GM23248 (cell line): ENCODE results near the gene PLPPR1. TPM values are rescaled to one million over a fixed set of nuclear protein-coding genes. Genes with fewer than 3 reads are reported as not detected.

Source experiments
- DNase-seq: peaks from one replicate; pipeline ENCODE4 v3.0.0-alpha.2; 2015
- H2AFZ ChIP-seq: fragments of 200-600 bp; sonication (generic); 2 replicates; pipeline ENCODE4 v1.6.1; 2016; ENCODE audit warnings: antibody characterized with exemption
- H3F3A ChIP-seq: fragments of 200-600 bp; sonication (generic); 2 replicates; pipeline ENCODE4 v1.6.1; 2016; ENCODE audit warnings: mild to moderate bottlenecking, antibody characterized with exemption, mixed run types; ENCODE audit not compliant: insufficient read depth
- H3K27ac ChIP-seq: fragments of 200-600 bp; sonication (generic); 2 replicates; pipeline ENCODE4 v1.5.1; 2016; ENCODE audit warnings: mild to moderate bottlenecking
- H3K27me3 ChIP-seq: fragments of 200-600 bp; sonication (generic); replicated peaks from 2 replicates; pipeline ENCODE4 v1.6.1; 2016; ENCODE audit warnings: mild to moderate bottlenecking; ENCODE audit not compliant: insufficient read depth
- H3K36me3 ChIP-seq: fragments of 200-600 bp; sonication (generic); 2 replicates; pipeline ENCODE4 v1.6.1; 2016; ENCODE audit warnings: low read depth, mild to moderate bottlenecking
- H3K4me1 ChIP-seq: fragments of 200-600 bp; sonication (generic); 2 replicates; pipeline ENCODE4 v1.6.1; 2016; ENCODE audit warnings: mild to moderate bottlenecking; ENCODE audit not compliant: insufficient read depth
- H3K4me2 ChIP-seq: fragments of 200-600 bp; sonication (generic); one replicate; pipeline ENCODE4 v1.6.1; 2016; ENCODE audit warnings: mild to moderate bottlenecking; ENCODE audit not compliant: unreplicated experiment
- H3K4me3 ChIP-seq: fragments of 200-600 bp; sonication (generic); 2 replicates; pipeline ENCODE4 v1.5.1; 2016; ENCODE audit warnings: mild to moderate bottlenecking
- H3K79me2 ChIP-seq: fragments of 200-600 bp; sonication (generic); 2 replicates; pipeline ENCODE4 v1.6.1; 2016; ENCODE audit warnings: mild to moderate bottlenecking; ENCODE audit not compliant: insufficient read depth
- H3K9ac ChIP-seq: fragments of 200-600 bp; sonication (generic); 2 replicates; pipeline ENCODE4 v1.6.1; 2016; ENCODE audit warnings: mild to moderate bottlenecking
- H3K9me2 ChIP-seq: fragments of 200-600 bp; sonication (generic); 2 replicates; pipeline ENCODE4 v1.6.1; 2016; ENCODE audit warnings: mixed run types, mild to moderate bottlenecking, moderate library complexity; ENCODE audit not compliant: insufficient read depth
- H3K9me3 ChIP-seq: fragments of 200-600 bp; sonication (generic); one replicate; pipeline ENCODE4 v1.6.1; 2017; ENCODE audit warnings: low read depth
- H4K20me1 ChIP-seq: fragments of 200-600 bp; sonication (generic); 2 replicates; pipeline ENCODE4 v1.6.0; 2016; ENCODE audit not compliant: insufficient read depth
- EZH2 ChIP-seq: fragments of 200-600 bp; sonication (generic); IDR thresholded peaks from 2 replicates; pipeline ENCODE4 v1.6.1; 2018; ENCODE audit warnings: antibody characterized with exemption, mild to moderate bottlenecking; ENCODE audit not compliant: insufficient read depth, poor library complexity, severe bottlenecking
- EZH2phosphoT487 ChIP-seq: fragments of 200-600 bp; sonication (generic); IDR thresholded peaks from 2 replicates; pipeline ENCODE4 v1.6.1; 2018; ENCODE audit warnings: antibody characterized with exemption, moderate library complexity, mild to moderate bottlenecking, low read depth; ENCODE audit not compliant: insufficient read depth
- WGBS, 2 experiments: methylation state at CpG; one replicate each; pipeline ENCODE4 v1.1.6; 2015 to 2017; ENCODE audit warnings: low lambda C conversion rate in 2 of 2, low coverage in 1 of 2; ENCODE audit errors: missing lambda C conversion rate in 2 of 2; 5-methylcytosine and 5-hydroxymethylcytosine counted together
- in situ Hi-C: fragments of 300-500 bp; cut with MboI; formaldehyde crosslinking; loops from 2 replicates; pipeline ENCODE4 v1.15.0; 2020
- polyA plus RNA-seq: library from polyadenylated mRNA; unstranded; fragments of >200 nt; fragmentation: Nextera tagmentation; extraction: Ambion mirVana; gene quantifications from 2 replicates; pipeline ENCODE4 v1.2.1, GENCODE V29; 2016
- total RNA-seq: library from RNA; depleted of rRNA; stranded (reverse); fragments of >200 nt; shearing (Covaris generic); gene quantifications from 2 replicates; pipeline ENCODE4 v1.2.3, GENCODE V29; 2014

The PLPPR1 gene
- total and polyA plus RNA-seq, 2 experiments from 2014 or later = not detected

DNA sequence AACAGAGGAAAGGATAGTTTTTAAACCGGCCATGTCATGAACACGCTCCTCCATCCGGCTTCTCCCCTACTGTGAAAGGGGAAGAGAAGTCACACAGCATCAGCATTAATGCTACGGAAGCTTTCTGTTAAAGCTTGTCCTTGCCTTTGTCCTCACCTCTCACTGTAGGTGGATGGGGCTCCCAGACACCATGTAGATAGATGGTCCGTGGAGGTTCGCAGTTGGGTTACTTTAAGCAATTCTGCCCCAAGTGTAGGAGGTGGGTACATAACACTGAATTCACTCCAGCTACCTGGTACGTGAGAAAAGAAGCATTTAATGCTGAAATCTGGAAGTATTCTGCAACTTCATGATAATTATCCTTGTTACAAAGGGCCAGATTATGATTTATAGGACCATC lies 190.5 kb downstream of the PLPPR1 start:
- H2AFZ ChIP-seq = no peak overlapping the region
- H3F3A ChIP-seq = no peaks in the 10 kb centered on the region
- H3K9me2 ChIP-seq = no peaks in the 10 kb centered on the region
- no peak overlapping the region for H3K4me3 ChIP-seq
- no peaks in the 10 kb centered on the region for H3K36me3 ChIP-seq
- no peaks in the 10 kb centered on the region for H3K9me3 ChIP-seq
- H3K27ac ChIP-seq = no peak overlapping the region
- H3K9ac ChIP-seq = no peak overlapping the region
- H3K79me2 ChIP-seq = no peaks in the 10 kb centered on the region
- no peaks in the 10 kb centered on the region for H3K27me3 ChIP-seq
- H3K4me1 ChIP-seq = no peaks in the 10 kb centered on the region
- no peak overlapping the region for H3K4me2 ChIP-seq
- no peak for DNase-seq
- 39 to 42% methylated on average over 7 of the region's 7 CpGs for WGBS, 2 experiments
- no peak for TF ChIP-seq EZH2
- no peak for TF ChIP-seq EZH2phosphoT487
- H4K20me1 ChIP-seq = no peaks in the 10 kb centered on the region
- in situ Hi-C loops = no loop called here

DNA sequence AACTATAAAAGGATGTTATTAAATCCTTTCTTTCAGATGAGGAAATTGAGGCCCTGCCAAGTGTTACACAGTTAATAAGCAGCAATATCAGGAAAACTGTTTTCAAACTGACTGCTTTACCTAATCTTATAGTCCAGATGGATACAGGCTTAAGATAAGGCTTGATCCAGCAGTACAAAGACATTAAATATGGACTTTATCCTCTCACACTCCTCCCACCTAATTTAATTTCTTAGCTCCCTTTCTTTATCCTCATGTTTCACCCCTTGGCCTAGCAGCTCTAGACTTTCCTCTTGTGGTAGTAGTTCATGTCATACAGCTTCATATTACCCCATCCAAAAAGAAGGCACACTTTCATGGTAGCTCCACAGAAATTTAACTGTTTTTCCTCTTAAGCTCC lies 191.8 kb downstream of the PLPPR1 start:
- H3K27me3 ChIP-seq = no peaks in the 10 kb centered on the region
- no peak for DNase-seq
- in situ Hi-C loops = no loop called here

GRCh38 chr9:101225271-101225670 lies 196.7 kb downstream of the PLPPR1 start:
- H4K20me1 ChIP-seq = no peaks in the 10 kb centered on the region
- H3K4me1 ChIP-seq = no peaks in the 10 kb centered on the region
- TF ChIP-seq EZH2 = no peak
- no peaks in the 10 kb centered on the region for H3K9me2 ChIP-seq
- no peaks in the 10 kb centered on the region for H3F3A ChIP-seq
- WGBS, 2 experiments = 81 to 83% methylated on average over 4 of the region's 4 CpGs
- H3K9me3 ChIP-seq = no peaks in the 10 kb centered on the region
- H3K79me2 ChIP-seq = no peaks in the 10 kb centered on the region
- in situ Hi-C loops = no loop called here
- H2AFZ ChIP-seq = no peak overlapping the region
- H3K27ac ChIP-seq = no peak overlapping the region
- DNase-seq = no peak
- H3K9ac ChIP-seq = no peak overlapping the region
- H3K4me3 ChIP-seq = no peak overlapping the region
- H3K4me2 ChIP-seq = no peak overlapping the region
- H3K36me3 ChIP-seq = no peaks in the 10 kb centered on the region
- H3K27me3 ChIP-seq = no peaks in the 10 kb centered on the region

More for the DNA sequence above, 191.8 kb downstream of the PLPPR1 start:
- Histone ChIP-seq H3K36me3 (no peaks in the 10 kb centered on the region), H2AFZ (no peak overlapping the region), H3K27ac (no peak overlapping the region), H3K79me2 (no peaks in the 10 kb centered on the region), H3K4me3 (no peak overlapping the region), H3F3A (no peaks in the 10 kb centered on the region), H3K4me1 (no peaks in the 10 kb centered on the region), H3K9ac (no peak overlapping the region), H3K9me3 (no peaks in the 10 kb centered on the region), H4K20me1 (no peaks in the 10 kb centered on the region), H3K4me2 (no peak overlapping the region), H3K9me2 (no peaks in the 10 kb centered on the region)
- TF ChIP-seq EZH2 (no peak), EZH2phosphoT487 (no peak)

DNA sequence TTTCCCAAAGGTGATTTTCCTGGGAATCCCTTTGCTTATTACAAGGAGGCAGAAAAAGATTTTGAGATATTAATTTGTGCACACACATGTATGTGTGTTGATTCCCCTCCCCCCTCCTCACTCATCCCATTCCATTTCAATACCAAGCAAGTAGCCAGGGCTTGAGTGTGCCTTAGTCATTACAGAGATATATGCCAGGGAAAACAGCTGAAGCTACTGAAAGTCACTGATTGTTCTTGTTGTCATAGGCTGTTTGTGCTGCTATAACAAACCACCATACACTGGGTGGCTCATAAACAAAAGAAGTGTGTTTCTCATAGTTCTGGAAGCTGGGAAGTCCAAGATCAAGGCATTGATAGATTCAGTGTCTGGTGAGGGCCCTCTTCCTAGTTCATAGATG lies 197.6 kb downstream of the PLPPR1 start:
- no peaks in the 10 kb centered on the region for H3K9me2 ChIP-seq
- no peak overlapping the region for H2AFZ ChIP-seq
- H4K20me1 ChIP-seq = no peaks in the 10 kb centered on the region
- H3K4me2 ChIP-seq = no peak overlapping the region
- no peaks in the 10 kb centered on the region for H3F3A ChIP-seq
- DNase-seq = no peak
- no peaks in the 10 kb centered on the region for H3K4me1 ChIP-seq
- no peak for TF ChIP-seq EZH2
- TF ChIP-seq EZH2phosphoT487 = no peak
- H3K4me3 ChIP-seq = no peak overlapping the region
- H3K27ac ChIP-seq = no peak overlapping the region
- H3K9ac ChIP-seq = no peak overlapping the region
- H3K9me3 ChIP-seq = no peaks in the 10 kb centered on the region
- H3K36me3 ChIP-seq = no peaks in the 10 kb centered on the region
- H3K27me3 ChIP-seq = no peaks in the 10 kb centered on the region
- in situ Hi-C loops = no loop called here
- H3K79me2 ChIP-seq = no peaks in the 10 kb centered on the region

- no peaks in the 10 kb centered on the region for H3K9me2 ChIP-seq
- no peaks in the 10 kb centered on the region for H3K36me3 ChIP-seq
- H3F3A ChIP-seq = no peaks in the 10 kb centered on the region
- H3K4me3 ChIP-seq = no peak overlapping the region
- DNase-seq = no peak
- TF ChIP-seq EZH2phosphoT487 = no peak
- TF ChIP-seq EZH2 = no peak
- H3K9me3 ChIP-seq = no peaks in the 10 kb centered on the region
- H3K4me2 ChIP-seq = no peak overlapping the region
- no peaks in the 10 kb centered on the region for H3K4me1 ChIP-seq
- 25 to 43% methylated on average over 3 of the region's 3 CpGs for WGBS, 2 experiments
- no peaks in the 10 kb centered on the region for H4K20me1 ChIP-seq
- in situ Hi-C loops = no loop called here
- no peak overlapping the region for H3K9ac ChIP-seq
- no peak overlapping the region for H3K27ac ChIP-seq
- H3K79me2 ChIP-seq = no peaks in the 10 kb centered on the region
- H2AFZ ChIP-seq = no peak overlapping the region
- no peaks in the 10 kb centered on the region for H3K27me3 ChIP-seq
These were observed 198.3 kb downstream of the PLPPR1 start for GRCh38 chr9:101226803-101227202.
